CD4-positive, alpha-beta T cell treated with Interleukin-15 for 1 hour (primary cell): ENCODE measurements around the gene GSTCD.
"Not testable (repeated sequence)": the region's sequence is repeated elsewhere in the genome, so short reads cannot be mapped to it uniquely, and the experiment has no call there.

ENCODE experiments used
- DNase-seq: peaks from one replicate; pipeline ENCODE4 v3.0.0-alpha.2; 2020

GSTCD gene

GRCh38 chr4:105708181-105709080 is at the start of gene GSTCD, which contains the start of gene INTS12:
Gene GSTCD (plus strand): TSS chr4:105708784. CDS start chr4:105717614, 8,830 bp downstream.
Gene INTS12 (minus strand): TSS chr4:105708689. CDS start chr4:105700005, 8,684 bp downstream.
- peak; percentile 85 for DNase-seq

GRCh38 chr4:105659190-105659589 is 49.4 kb upstream of the GSTCD start:
- no peak for DNase-seq

- no peak for DNase-seq
These were observed 47.6 kb upstream of the GSTCD start for GRCh38 chr4:105661028-105661427.

- DNase-seq = no peak
These were observed 45.5 kb upstream of the GSTCD start for GRCh38 chr4:105662935-105663675.

GRCh38 chr4:105666693-105667092 is 41.9 kb upstream of the GSTCD start:
- DNase-seq = no peak

GRCh38 chr4:105670684-105671083 is 37.9 kb upstream of the GSTCD start:
- DNase-seq = no peak

GRCh38 chr4:105671301-105671700 is 37.3 kb upstream of the GSTCD start:
- no peak for DNase-seq

GRCh38 chr4:105674011-105674410 is 34.6 kb upstream of the GSTCD start:
- no peak for DNase-seq

GRCh38 chr4:105677709-105678108 is 30.9 kb upstream of the GSTCD start:
- DNase-seq = no peak

- no peak for DNase-seq
These were observed 29.4 kb upstream of the GSTCD start for GRCh38 chr4:105679186-105679585.

GRCh38 chr4:105683038-105683437 is 25.5 kb upstream of the GSTCD start:
- no peak for DNase-seq

GRCh38 chr4:105686571-105686970 is 22.0 kb upstream of the GSTCD start:
- DNase-seq = no peak

GRCh38 chr4:105694812-105695211 is 13.8 kb upstream of the GSTCD start:
- DNase-seq = not testable (repeated sequence)

- not testable (repeated sequence) for DNase-seq
These were observed 12.8 kb upstream of the GSTCD start for GRCh38 chr4:105695832-105696231.

- no peak for DNase-seq
These were observed 10.0 kb upstream of the GSTCD start for GRCh38 chr4:105698607-105699006.

- no peak for DNase-seq
These were observed 803 bp upstream of the GSTCD start for GRCh38 chr4:105707782-105708180.

- no peak for DNase-seq
These were observed 482 bp downstream of the GSTCD start for GRCh38 chr4:105709081-105709450.

GRCh38 chr4:105710012-105710600 is 1.5 kb downstream of the GSTCD start:
- DNase-seq = no peak

- DNase-seq = no peak
These were observed 2.1 kb downstream of the GSTCD start for GRCh38 chr4:105710678-105711077.

GRCh38 chr4:105712766-105713165 is 4.2 kb downstream of the GSTCD start:
- no peak for DNase-seq

GRCh38 chr4:105714071-105714521 is 5.5 kb downstream of the GSTCD start:
- no peak for DNase-seq

GRCh38 chr4:105714932-105715331 is 6.3 kb downstream of the GSTCD start:
- no peak for DNase-seq

GRCh38 chr4:105715692-105716278 is 7.2 kb downstream of the GSTCD start:
- no peak for DNase-seq
